DMS53 treated with DMSO at 0.1 percent for 48 hours (cell line): ENCODE data around the gene GRIK3.

Experiments used
- DNase-seq: peaks from one replicate; lab custom pipeline; 2025; ENCODE audit not compliant: unreplicated experiment; lab: John Stamatoyannopoulos, UW

Gene GRIK3

GRCh38 chr1:36835696-36836095 is 198.6 kb downstream of the GRIK3 start:
- DNase-seq, result no peak

DNA sequence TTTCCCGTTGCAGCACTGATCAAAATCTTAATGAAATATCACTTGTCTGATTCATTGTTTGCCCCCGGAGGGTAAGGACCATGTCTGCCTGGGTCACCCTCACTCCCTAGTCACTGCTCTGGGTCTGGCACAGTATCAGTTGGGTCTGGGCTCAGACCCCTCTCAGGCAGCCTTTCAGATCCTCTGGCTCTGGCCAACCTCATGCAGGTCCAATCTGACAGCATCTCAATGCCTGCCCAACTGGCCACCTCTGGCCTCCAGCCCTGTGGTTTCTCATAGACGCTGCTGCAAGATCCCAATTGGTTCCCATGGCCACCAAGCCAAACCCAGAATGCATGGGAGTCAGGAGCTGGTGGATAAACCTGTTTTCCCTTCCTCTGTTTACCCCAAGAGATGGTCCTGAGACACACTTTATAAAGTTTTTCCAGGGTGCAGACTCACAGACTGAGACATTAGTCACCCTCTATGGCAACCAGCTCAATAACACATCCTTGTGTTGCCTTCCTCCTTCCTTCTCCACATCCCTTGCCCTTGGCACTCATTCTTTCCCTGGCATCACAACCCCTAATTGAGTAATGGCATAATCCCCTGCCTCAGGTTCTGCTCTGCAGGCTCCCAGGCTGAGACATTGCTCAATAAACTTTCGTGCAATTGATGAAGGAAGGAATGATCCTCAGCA is 199.2 kb downstream of the GRIK3 start:
- no peak for DNase-seq

- no peak for DNase-seq
Observed at GRCh38 chr1:36834586-36834985, 199.7 kb downstream of the GRIK3 start.

DNA sequence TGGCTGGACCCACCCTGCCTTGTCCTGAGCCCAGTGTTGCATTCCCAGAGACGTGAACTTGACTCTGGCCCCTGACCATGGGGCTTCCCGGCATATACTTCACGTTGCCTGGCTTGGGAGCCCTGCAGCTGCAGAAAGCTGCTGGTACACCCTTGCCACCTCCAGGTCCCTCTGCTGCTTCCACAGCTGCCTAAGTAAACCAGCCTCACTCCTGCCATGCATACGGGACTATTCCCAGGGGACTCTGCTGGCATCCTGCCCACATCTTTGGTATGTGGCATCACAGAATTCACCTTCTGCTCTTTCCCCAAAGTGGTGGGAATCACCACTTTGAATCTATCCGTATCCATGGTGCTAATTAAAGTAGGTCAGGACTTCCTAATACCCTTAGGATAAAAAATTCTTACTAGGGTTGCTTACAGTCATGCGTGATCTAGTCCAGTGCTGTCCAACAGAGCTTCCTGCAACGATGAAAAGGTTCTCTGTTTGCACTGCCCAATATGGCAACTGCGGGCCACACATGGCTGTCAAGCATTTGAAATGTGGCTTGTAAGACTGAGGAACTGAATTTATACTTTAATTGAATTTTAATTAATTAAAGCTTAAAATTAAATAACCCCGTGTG is 203.0 kb downstream of the GRIK3 start:
- DNase-seq, result no peak

DNA sequence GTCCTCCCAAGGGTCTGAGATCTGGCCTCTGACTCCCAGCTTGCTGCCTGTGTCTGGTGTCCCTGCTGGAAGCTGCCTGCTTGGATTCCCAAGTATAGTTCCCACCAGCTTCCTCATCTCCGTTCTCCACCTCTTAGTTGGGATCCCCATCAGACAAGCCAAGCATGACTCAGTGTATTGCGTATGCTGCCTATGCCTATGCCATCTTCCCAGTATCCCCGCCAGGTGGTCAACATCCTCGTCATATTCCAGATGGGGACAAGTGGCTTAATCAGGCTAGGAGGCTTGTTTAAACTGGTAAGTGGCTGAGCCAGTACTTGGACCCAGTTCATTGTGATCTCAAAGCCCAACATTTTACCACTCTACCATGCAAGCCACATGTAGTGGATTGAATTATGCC is 204.4 kb downstream of the GRIK3 start:
- DNase-seq, result no peak

- DNase-seq, result no peak
Observed at GRCh38 chr1:36829066-36829465, 205.2 kb downstream of the GRIK3 start.

- no peak for DNase-seq
Observed at GRCh38 chr1:36825226-36825625, 209.1 kb downstream of the GRIK3 start.

DNA sequence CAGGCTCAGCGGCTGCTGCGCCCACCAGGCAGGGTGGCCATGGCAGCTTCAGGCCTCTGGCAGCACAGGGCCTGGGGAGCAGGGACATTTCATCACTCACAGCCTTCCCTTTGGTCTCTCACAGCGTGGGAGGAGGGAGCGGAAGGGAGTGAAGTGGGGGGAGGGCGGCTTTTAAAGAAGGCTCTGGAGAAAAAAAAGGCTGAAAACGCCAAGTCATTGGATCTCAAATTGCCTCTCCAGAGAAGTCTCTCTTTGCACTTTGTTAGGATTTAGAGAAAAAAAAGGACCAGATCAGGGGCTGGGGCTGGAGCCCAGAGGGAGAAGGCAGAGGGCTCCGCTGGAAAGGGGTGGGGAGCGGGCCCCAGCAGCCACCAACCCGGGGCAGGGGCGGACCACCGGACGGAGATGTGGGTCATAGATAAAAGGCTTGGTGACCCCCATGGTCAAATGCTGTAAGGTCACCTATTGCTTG is 209.9 kb downstream of the GRIK3 start:
- no peak for DNase-seq

- no peak for DNase-seq
Observed at GRCh38 chr1:36822648-36823047, 211.7 kb downstream of the GRIK3 start.

- DNase-seq, result no peak
Observed at GRCh38 chr1:36821386-36821785, 212.9 kb downstream of the GRIK3 start.

DNA sequence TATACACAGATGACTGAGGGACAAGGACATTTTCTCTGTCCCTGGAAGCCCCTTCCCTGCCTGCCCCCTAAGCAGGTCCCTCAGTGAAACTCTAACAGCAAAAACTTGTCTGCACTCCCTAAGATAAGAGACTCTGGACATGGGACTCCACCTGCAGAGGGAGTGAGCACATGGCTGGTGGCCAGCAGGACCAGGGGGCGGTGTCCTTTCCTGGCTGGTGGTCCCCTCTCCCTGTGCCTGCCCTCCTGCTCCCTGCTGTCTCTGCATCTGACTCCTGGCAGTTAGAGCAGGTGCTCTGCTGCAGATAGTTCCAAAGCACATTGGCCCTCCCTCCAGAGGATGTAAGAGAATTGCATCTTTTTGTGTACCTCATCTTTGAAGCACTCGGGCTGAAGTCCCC is 215.5 kb downstream of the GRIK3 start:
- DNase-seq, result no peak

DNA sequence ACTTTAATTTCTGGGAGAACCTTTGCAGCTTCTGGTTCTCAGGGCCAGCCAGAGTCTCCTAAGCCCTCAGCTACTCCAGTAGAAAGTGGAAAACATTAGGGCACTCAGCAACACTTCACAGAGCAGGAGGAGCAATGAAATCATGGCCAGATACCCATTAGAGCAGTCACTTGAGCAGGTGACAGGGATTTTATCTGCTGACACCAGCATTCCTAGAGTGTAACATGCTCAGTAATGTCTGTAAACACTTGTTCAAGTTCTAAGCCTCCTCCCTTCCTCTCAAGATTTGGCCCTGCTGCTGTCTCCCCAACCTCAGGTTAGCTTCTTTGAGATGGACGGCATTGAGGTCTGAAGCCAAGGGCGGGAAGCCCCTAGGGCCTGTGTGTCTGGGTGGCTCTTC is 218.0 kb downstream of the GRIK3 start:
- no peak for DNase-seq

DNA sequence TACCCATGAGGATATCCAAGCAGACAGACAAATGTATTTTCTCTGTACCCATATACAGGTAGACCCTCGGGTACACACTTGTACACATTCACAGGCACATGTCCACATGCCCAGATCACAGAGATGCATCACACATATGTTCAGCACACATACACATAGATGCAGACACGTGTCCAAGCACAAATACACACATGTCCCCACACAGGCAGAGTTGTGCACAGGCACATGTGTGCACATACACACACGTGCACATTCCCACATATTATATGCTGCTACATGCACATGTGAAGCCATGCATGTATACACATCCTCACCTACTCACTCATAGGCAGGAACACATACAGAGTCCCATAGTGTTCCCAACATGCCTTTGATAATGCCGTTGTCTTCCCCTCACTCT is 219.5 kb downstream of the GRIK3 start:
- no peak for DNase-seq

- no peak for DNase-seq
Observed at GRCh38 chr1:36814083-36814482, 220.2 kb downstream of the GRIK3 start.

DNA sequence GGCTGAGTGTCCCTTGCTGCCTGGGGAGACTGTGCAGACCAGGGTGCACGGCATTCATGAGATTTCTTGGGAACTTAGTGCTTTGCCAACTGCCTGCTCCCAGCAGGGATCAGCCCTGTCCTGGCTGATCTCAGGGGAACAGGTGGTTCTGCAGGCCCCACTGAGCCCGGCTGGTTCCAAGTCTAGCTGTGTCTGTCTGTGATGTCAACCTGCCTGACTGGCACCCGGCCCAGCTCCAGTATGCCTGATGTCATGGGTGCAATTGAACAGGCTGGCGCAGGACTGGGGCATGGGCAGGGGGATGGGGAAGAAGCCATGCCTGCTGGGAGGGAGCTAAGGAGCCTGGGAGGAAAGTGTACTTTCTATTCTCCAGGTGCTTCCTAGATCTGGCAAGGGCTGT is 227.1 kb downstream of the GRIK3 start:
- no peak for DNase-seq

- no peak for DNase-seq
Observed at GRCh38 chr1:36805979-36806640, 228.2 kb downstream of the GRIK3 start.

DNA sequence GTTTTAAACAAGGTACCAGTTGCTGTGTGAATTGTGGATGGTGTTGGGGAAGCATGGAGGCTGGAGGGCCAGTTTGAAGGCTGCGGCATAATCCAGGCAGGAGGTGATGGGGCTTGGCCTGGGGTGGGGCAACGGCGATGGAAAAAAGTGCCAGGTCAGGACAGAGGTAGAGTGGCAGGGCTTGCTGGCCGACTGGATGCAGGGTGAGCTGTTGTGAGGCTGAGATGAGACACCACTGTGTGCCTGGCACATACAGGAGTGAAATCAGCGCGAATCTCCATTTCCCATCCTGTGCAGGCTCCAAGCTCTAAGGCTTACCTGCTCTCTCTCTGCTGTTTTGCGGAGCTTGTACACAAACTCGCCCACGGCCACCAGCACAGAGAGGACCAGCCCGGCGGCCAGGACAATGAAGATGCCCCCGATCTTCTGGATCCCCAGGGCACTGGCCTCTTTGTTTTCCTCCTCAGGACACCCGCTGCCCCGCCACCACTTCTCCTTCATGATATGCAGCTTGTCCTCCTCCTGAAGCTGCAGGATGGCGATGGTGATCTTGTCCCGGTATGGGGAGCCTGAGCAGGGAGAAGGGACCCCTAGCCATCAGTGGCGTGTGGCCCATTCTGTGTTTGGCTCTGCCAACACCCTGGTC is 229.5 kb downstream of the GRIK3 start:
- DNase-seq, result no peak

- no peak for DNase-seq
Observed at GRCh38 chr1:36803868-36804570, 230.3 kb downstream of the GRIK3 start.

DNA sequence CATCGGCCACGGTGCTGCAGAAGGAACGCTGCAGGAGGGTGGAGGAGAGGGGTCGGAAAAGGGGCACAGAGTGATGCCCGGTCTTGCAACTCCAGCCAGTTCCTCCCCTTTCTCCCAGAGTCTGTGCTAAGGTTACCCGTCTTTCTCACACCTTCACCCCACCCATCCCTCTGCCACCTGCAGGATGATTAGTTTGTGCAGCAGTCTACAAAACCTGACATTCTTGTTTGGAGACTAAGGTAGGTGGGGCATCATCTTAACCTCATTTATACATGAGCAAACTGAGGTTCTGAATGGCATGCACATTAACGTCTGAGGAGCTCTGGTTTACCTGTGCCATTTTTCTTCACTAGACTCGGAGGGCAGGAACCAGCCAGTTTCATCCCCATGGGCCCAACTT is 232.3 kb downstream of the GRIK3 start:
- no peak for DNase-seq

- no peak for DNase-seq
Observed at GRCh38 chr1:36797761-36798160, 236.6 kb downstream of the GRIK3 start.

DNA sequence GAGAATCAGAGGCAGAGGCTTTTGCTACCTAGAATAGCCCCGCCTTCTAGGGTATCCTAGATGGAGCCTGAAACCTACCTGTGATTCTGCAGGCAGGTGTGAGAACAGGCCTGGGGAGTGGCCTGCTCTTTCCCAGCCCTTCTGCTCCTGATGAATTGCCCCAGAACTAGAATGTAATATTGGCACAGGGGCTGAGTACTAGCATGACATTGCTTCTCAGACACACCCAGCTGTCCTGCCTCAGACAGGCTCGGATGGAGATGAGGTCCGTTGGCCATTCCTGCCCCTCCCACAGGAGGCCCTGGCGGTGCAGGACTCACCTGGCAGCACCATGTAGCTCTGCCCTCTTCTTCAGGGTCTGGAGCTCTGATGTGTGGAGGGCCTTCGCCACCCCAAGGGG is 237.6 kb downstream of the GRIK3 start:
- no peak for DNase-seq
